Fibroblast of lung (primary cell): ENCODE data around the gene TNIK.

ENCODE experiments used
- CTCF ChIP-seq, 2 donors: IDR thresholded peaks in 1 of 2; conservative IDR thresholded peaks in 1 of 2; 1 replicate in 1 of 2; 2 replicates in 1 of 2; pipeline ENCODE4 v1.5.1; 2011 to 2012; ENCODE audit warnings: low read length in 2 of 2, control low read depth in 1 of 2, inconsistent platforms in 1 of 2, low read depth in 1 of 2, mild to moderate bottlenecking in 1 of 2
- EZH2 ChIP-seq: IDR thresholded peaks from 2 replicates; pipeline ENCODE4 v1.5.1; 2012; ENCODE audit warnings: low read length, control low read depth, mild to moderate bottlenecking; ENCODE audit errors: missing control alignments

- TF ChIP-seq CTCF (conservative IDR thresholded peaks at IDR 0.05 in 1 of 2, IDR thresholded peaks at IDR 0.05 in 1 of 2; ENCODE audit: low read depth in 1 of 2, low read length in 2 of 2) (no peak), EZH2 (no peak)
Measured at GRCh38 chr3:171058058-171058457, 402.1 kb downstream of the TNIK start.
